ENCODE data around the gene CACNA1I. TPM values are rescaled to one million over a fixed set of nuclear protein-coding genes. Genes with fewer than 3 reads are reported as not detected.

CACNA1I gene
- total RNA-seq = 7.2 TPM

GRCh38 chr22:39570665-39571064 is at the start of gene CACNA1I:
TSS of gene CACNA1I (plus strand) at chr22:39570753. CDS start at chr22:39570753, 0 bp downstream.

GRCh38 chr22:39532215-39533073 is 38.1 kb upstream of the CACNA1I start, which contains the start of gene RPS19BP1:
TSS of gene RPS19BP1 (minus strand) at chr22:39532748. CDS start at chr22:39532738, 10 bp downstream.

Other genes starting within 250 kb of the CACNA1I start
- 84.9 TPM for gene SYNGR1, start 220.8 kb upstream of the CACNA1I start, total RNA-seq
- gene TAB1, start 171.0 kb upstream of the CACNA1I start, total RNA-seq = 14.1 TPM
- 42.9 TPM for gene MGAT3, start 113.7 kb upstream of the CACNA1I start, total RNA-seq
- 29.8 TPM for gene MIEF1, start 68.5 kb upstream of the CACNA1I start, total RNA-seq
- 99.0 TPM for gene ATF4, start 50.2 kb upstream of the CACNA1I start, total RNA-seq
- gene RPS19BP1, start 38.0 kb upstream of the CACNA1I start, total RNA-seq = 35.8 TPM

All from diencephalon (tissue), 1 donor.